GM12878 (cell line): Measurements from ENCODE around the gene CDK5RAP3. TPM values are rescaled to one million over a fixed set of nuclear protein-coding genes. Genes with fewer than 3 reads are reported as not detected.

Experiments
- ATAC-seq: fragments of 200-7000 bp; cut with Tn5 transposase; 3 replicates; pipeline ENCODE4 v1.9.1; 2020; ENCODE audit warnings: mild to moderate bottlenecking, moderate library complexity
- BruUV-seq: library from RNA; stranded (reverse); fragments of 400-500 nt; replicated peaks from 2 replicates; lab custom pipeline; 2021; lab: Mats Ljungman, UMichigan
- CTCF ChIA-PET: fragments of 300-600 bp; sonication (Branson Sonifier 250); formaldehyde crosslinking; extraction: SDS; loops from one replicate; lab custom pipeline; 2021; ENCODE audit warnings: inconsistent platforms; lab: Yijun Ruan, JAX
- POLR2A ChIA-PET: fragments of 350-600 bp; formaldehyde crosslinking; extraction: SDS; loops from one replicate; lab custom pipeline; 2021; ENCODE audit warnings: inconsistent platforms; lab: Charles Lee
- RAD21 ChIA-PET: fragments of 300-600 bp; sonication (Branson Sonifier 250); formaldehyde crosslinking; loops from one replicate; lab custom pipeline; 2023; ENCODE audit warnings: antibody characterized with exemption; ENCODE audit not compliant: unreplicated experiment; lab: Charles Lee
- SMC1A ChIA-PET: fragments of 300-600 bp; sonication (Branson Sonifier 250); formaldehyde crosslinking; loops from one replicate; lab custom pipeline; 2023; ENCODE audit not compliant: unreplicated experiment, uncharacterized antibody; lab: Charles Lee
- DNase-seq: peaks from one replicate; pipeline ENCODE4 v3.0.0-alpha.2; 2011; ENCODE audit warnings: low read depth, low spot score
- FAIRE-seq: peaks from 3 replicates; lab custom pipeline; 2011; peaks lifted over from hg19 to GRCh38; lab: Jason Lieb, UNC
- H2AFZ ChIP-seq: 2 replicates; pipeline ENCODE4 v1.6.0; 2011; ENCODE audit warnings: low read depth, low read length, control low read depth; ENCODE audit not compliant: control insufficient read depth
- H3K27ac ChIP-seq: 2 replicates; pipeline ENCODE4 v1.5.1; 2011; ENCODE audit warnings: control low read depth; ENCODE audit not compliant: control insufficient read depth, insufficient read depth
- H3K27me3 ChIP-seq, 2 experiments: replicated peaks in 1 of 2; 2 replicates each; pipeline versions ENCODE4 v1.6.0 to v1.6.1; 2011; ENCODE audit warnings: low read length in 1 of 2; ENCODE audit not compliant: control insufficient read depth in 2 of 2, insufficient read depth in 2 of 2
- H3K36me3 ChIP-seq, 2 experiments: 2 replicates each; pipeline ENCODE4 v1.5.1; 2011; ENCODE audit warnings: low read length in 1 of 2; ENCODE audit not compliant: control insufficient read depth in 2 of 2, insufficient read depth in 2 of 2
- H3K4me1 ChIP-seq: 2 replicates; pipeline ENCODE4 v1.6.1; 2011; ENCODE audit warnings: mild to moderate bottlenecking, low read length, moderate library complexity, mixed read lengths; ENCODE audit not compliant: control insufficient read depth, insufficient read depth
- H3K4me2 ChIP-seq: 2 replicates; pipeline ENCODE4 v1.6.0; 2011; ENCODE audit warnings: control low read depth; ENCODE audit not compliant: control insufficient read depth, insufficient read depth
- H3K4me3 ChIP-seq: fragments of 200-600 bp; sonication (generic); 2 replicates; pipeline ENCODE4 v1.5.1; 2016
- H3K79me2 ChIP-seq: 2 replicates; pipeline ENCODE4 v1.6.0; 2011; ENCODE audit warnings: low read length; ENCODE audit not compliant: control insufficient read depth, insufficient read depth
- H3K9ac ChIP-seq: 2 replicates; pipeline ENCODE4 v1.8.0; 2011; ENCODE audit warnings: low read length, control low read depth, mixed read lengths; ENCODE audit not compliant: control insufficient read depth, insufficient read depth
- H3K9me3 ChIP-seq: replicated peaks from 3 replicates; pipeline ENCODE4 v1.5.1; 2011; ENCODE audit warnings: mild to moderate bottlenecking, low read length; ENCODE audit not compliant: control insufficient read depth, insufficient read depth
- H4K20me1 ChIP-seq: 2 replicates; pipeline ENCODE4 v1.6.0; 2011; ENCODE audit not compliant: control insufficient read depth, insufficient read depth
- ATF7 ChIP-seq: fragments of 450-650 bp; IDR thresholded peaks from 2 replicates; pipeline ENCODE4 v1.6.1; 2016; ENCODE audit warnings: low read depth, mild to moderate bottlenecking
- BCL11A ChIP-seq: IDR thresholded peaks from 2 replicates; pipeline ENCODE4 v1.6.1; 2011; ENCODE audit warnings: low read depth, low read length
- BHLHE40 ChIP-seq, 2 experiments: fragments of 450-650 bp in 1 of 2; IDR thresholded peaks; 2 replicates each; pipeline ENCODE4 v1.6.1; 2011 to 2017; ENCODE audit warnings: low read depth in 2 of 2, borderline replicate concordance in 1 of 2, improper control_type of control experiment in 1 of 2, low read length in 1 of 2, mild to moderate bottlenecking in 1 of 2
- BRCA1 ChIP-seq: IDR thresholded peaks from 2 replicates; pipeline ENCODE4 v1.6.1; 2011; ENCODE audit warnings: low read depth, low read length, improper control_type of control experiment
- CHD2 ChIP-seq: IDR thresholded peaks from 2 replicates; pipeline ENCODE4 v1.6.1; 2011; ENCODE audit warnings: low read depth, low read length, improper control_type of control experiment, borderline replicate concordance
- CREM ChIP-seq: IDR thresholded peaks from 2 replicates; pipeline ENCODE4 v1.6.1; 2014; ENCODE audit warnings: antibody characterized with exemption, low read depth
- GABPA ChIP-seq: IDR thresholded peaks from 2 replicates; pipeline ENCODE4 v1.6.1; 2014; ENCODE audit warnings: antibody characterized with exemption, low read depth, mild to moderate bottlenecking, inconsistent platforms
- LARP7 ChIP-seq: fragments of 450-650 bp; IDR thresholded peaks from 2 replicates; pipeline ENCODE4 v1.6.1; 2017; ENCODE audit warnings: mild to moderate bottlenecking
- MEF2A ChIP-seq: IDR thresholded peaks from 2 replicates; pipeline ENCODE4 v1.6.1; 2011; ENCODE audit warnings: low read depth, mild to moderate bottlenecking, low read length, moderate library complexity; ENCODE audit not compliant: insufficient read depth
- MEF2B ChIP-seq: fragments of 450-650 bp; IDR thresholded peaks from 2 replicates; pipeline ENCODE4 v1.6.1; 2018; ENCODE audit warnings: mild to moderate bottlenecking, moderate library complexity; ENCODE audit not compliant: partially characterized antibody, poor library complexity, severe bottlenecking
- NBN ChIP-seq: fragments of 450-650 bp; IDR thresholded peaks from 2 replicates; pipeline ENCODE4 v1.6.1; 2016
- ZNF384 ChIP-seq: IDR thresholded peaks from 2 replicates; pipeline ENCODE4 v1.6.1; 2012; ENCODE audit warnings: low read depth, mild to moderate bottlenecking, low read length, improper control_type of control experiment, borderline replicate concordance
- WGBS: methylation state at CpG from one replicate; pipeline ENCODE4 v1.1.6; 2016; ENCODE audit warnings: low lambda C conversion rate; ENCODE audit not compliant: insufficient replicate concordance, insufficient coverage; ENCODE audit errors: missing lambda C conversion rate; 5-methylcytosine and 5-hydroxymethylcytosine counted together
- in situ Hi-C: fragments of 300-500 bp; cut with MboI; formaldehyde crosslinking; loops from 9 replicates; pipeline ENCODE4 v1.14.3; 2018; ENCODE audit warnings: mixed read lengths
- intact Hi-C: fragments of 100-400 bp; cut with micrococcal nuclease; formaldehyde crosslinking; loops from one replicate; pipeline ENCODE4 v1.14.2; 2022; ENCODE audit not compliant: unreplicated experiment
- polyA plus RNA-seq, 11 experiments: library from polyadenylated mRNA; depleted of rRNA in 4 of 11; unstranded in 6 of 11; stranded (reverse) in 5 of 11; fragments of >200 nt; fragmentation: Nextera tagmentation in 4 of 11; fragmentation: Illumina TruSeq in 1 of 11; extraction: Ambion mirVana in 4 of 11; extraction: Trizol in 1 of 11; gene quantifications; 1 replicate in 1 of 11; 2 replicates in 10 of 11; pipeline versions ENCODE4 v1.2.1 to v1.2.3, GENCODE V29; 2011 to 2016; ENCODE audit warnings: inconsistent platforms in 2 of 11, missing spikeins in 2 of 11, low read depth in 1 of 11
- total RNA-seq, 4 experiments: library from RNA; depleted of rRNA in 3 of 4; stranded (reverse); fragments of >200 nt in 3 of 4; fragmentation: Illumina TruSeq in 1 of 4; extraction: Trizol in 1 of 4; gene quantifications; 2 replicates each; pipeline versions ENCODE4 v1.2.1 to v1.2.3, GENCODE V29; 2013 to 2021
- TF ChIP-seq, protein P1 (sequence below), 3 experiments: IDR thresholded peaks in 2 of 3; conservative IDR thresholded peaks in 1 of 3; 2 replicates each; pipeline ENCODE4 v1.5.1; 2011; ENCODE audit warnings: low read depth in 3 of 3, low read length in 3 of 3, mild to moderate bottlenecking in 3 of 3, control low read depth in 2 of 3, moderate library complexity in 2 of 3, inconsistent platforms in 1 of 3, mixed read lengths in 1 of 3; ENCODE audit not compliant: control insufficient read depth in 2 of 3, insufficient read depth in 1 of 3; ENCODE audit errors: extremely low read depth in 1 of 3

CDK5RAP3 gene
- total and polyA plus RNA-seq, 10 of the 15 experiments (the other 5 are each of a cell fraction or from before 2014, with no cell fraction given): 69.4 to 237 (median 160) TPM

DNA sequence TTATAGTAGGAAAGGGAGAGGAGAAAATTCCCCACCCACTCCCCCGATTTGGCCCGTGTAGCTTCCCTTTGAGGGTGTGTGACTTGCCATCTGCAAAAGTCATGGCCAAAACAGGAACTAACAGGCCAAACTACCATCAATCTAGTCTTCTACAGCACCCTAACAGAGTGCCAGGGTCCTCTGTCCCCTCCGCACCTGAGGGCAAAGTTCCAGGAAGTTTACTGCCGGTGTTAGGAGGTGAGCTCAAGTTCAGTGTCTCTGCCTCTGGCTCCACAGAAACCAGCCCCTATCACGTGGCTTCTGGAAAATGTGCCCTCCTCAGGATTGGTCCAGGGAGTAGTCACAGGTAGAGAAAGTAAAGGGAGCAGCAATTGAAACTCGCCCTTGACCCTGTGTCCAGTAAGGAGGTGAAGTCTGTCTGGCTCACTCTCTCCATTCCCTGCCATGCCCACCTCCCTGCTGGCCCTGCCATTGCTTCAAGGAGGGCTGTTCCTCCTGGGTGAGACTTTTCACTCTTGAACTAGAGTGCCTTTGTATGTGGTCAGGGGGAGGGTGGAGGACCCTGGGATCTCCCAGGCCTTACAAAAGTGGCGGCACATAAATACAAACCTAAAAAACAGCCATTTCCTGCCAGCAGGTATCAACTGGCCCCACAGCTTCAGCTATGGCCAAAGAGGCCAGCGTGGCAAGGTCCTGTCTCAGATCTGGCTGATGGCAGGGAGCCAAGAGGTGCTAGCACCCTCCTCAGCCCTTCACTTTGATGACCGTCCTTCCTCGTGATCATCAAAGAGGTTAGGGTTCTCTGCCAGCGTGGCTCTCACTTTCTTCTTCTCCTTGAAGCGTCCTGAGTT, 18.5 kb upstream of the CDK5RAP3 start:
- no peak for TF ChIP-seq BCL11A
- TF ChIP-seq CREM: no peak
- TF ChIP-seq MEF2B: no peak
- no peak for TF ChIP-seq BHLHE40 (IDR thresholded peaks at IDR 0.05; ENCODE audit: borderline replicate concordance in 1 of 2, low read depth in 2 of 2, low read length in 1 of 2)
- TF ChIP-seq GABPA: no peak
- TF ChIP-seq, protein P1, sequence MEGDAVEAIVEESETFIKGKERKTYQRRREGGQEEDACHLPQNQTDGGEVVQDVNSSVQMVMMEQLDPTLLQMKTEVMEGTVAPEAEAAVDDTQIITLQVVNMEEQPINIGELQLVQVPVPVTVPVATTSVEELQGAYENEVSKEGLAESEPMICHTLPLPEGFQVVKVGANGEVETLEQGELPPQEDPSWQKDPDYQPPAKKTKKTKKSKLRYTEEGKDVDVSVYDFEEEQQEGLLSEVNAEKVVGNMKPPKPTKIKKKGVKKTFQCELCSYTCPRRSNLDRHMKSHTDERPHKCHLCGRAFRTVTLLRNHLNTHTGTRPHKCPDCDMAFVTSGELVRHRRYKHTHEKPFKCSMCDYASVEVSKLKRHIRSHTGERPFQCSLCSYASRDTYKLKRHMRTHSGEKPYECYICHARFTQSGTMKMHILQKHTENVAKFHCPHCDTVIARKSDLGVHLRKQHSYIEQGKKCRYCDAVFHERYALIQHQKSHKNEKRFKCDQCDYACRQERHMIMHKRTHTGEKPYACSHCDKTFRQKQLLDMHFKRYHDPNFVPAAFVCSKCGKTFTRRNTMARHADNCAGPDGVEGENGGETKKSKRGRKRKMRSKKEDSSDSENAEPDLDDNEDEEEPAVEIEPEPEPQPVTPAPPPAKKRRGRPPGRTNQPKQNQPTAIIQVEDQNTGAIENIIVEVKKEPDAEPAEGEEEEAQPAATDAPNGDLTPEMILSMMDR (IDR thresholded peaks at IDR 0.05 in 2 of 3, conservative IDR thresholded peaks at IDR 0.05 in 1 of 3; ENCODE audit: control insufficient read depth in 2 of 3, extremely low read depth in 1 of 3, insufficient read depth in 1 of 3, low read depth in 3 of 3, low read length in 3 of 3): no peak
- TF ChIP-seq LARP7: no peak
- no peak for TF ChIP-seq NBN
- TF ChIP-seq MEF2A: no peak
- no peak for TF ChIP-seq ATF7
- TF ChIP-seq CHD2: no peak
- no peak for TF ChIP-seq BRCA1
- no peak for TF ChIP-seq ZNF384
- ChIA-PET POLR2A (interaction anchor here (0.5 to 4.6 kb wide), 5 partner anchors 11 to 110 kb away, joined by 4 to 39 read pairs (median 4); partner anchors contain the start of genes CDK5RAP3 and PNPO), CTCF (interaction anchor here (0.8 to 18.1 kb wide), 10 partner anchors 6 to 295 kb away, joined by 3 to 463 read pairs (median 36); partner anchors contain the start of genes CDK5RAP3, PNPO, PRR15L and SCRN2), SMC1A (interaction anchor here (0.6 to 8.1 kb wide), 8 partner anchors 11 to 115 kb away, joined by 3 to 158 read pairs (median 5); partner anchors contain the start of genes CDK5RAP3, PNPO and SCRN2), RAD21 (interaction anchor here (0.6 to 7.6 kb wide), 6 partner anchors 11 to 79 kb away, joined by 5 to 126 read pairs (median 18); partner anchors contain the start of genes CDK5RAP3 and PNPO)
- DNase-seq (no peak), FAIRE-seq (no peak), ATAC-seq (no peak)
- H3K79me2 ChIP-seq: no peaks in the 10 kb centered on the region
- H3K9ac ChIP-seq: no peak overlapping the region
- intact Hi-C loops (no loop called here), in situ Hi-C loops (no loop called here)
- H3K27me3 ChIP-seq: no peaks in the 10 kb centered on the region
- H3K27ac ChIP-seq: no peak overlapping the region
- H3K4me1 ChIP-seq: peaks cover 20% of the 10 kb centered on the region
- no peaks in the 10 kb centered on the region for H4K20me1 ChIP-seq
- peaks cover 0 to 3% of the 10 kb centered on the region in 2 experiments; a peak in 2 of 4 replicates for H3K36me3 ChIP-seq
- no peak overlapping the region for H3K4me3 ChIP-seq
- H3K4me2 ChIP-seq: no peak overlapping the region
- no peak overlapping the region for H2AFZ ChIP-seq
- BruUV-seq: no TSS peak
- no peaks in the 10 kb centered on the region for H3K9me3 ChIP-seq
- WGBS: 65% methylated on average over 12 of the region's 12 CpGs
